ENCODE results near the gene TOMM6.
"Not testable (repeated sequence)": the region's sequence is repeated elsewhere in the genome, so short reads cannot be mapped to it uniquely, and the experiment has no call there.

The TOMM6 gene

DNA sequence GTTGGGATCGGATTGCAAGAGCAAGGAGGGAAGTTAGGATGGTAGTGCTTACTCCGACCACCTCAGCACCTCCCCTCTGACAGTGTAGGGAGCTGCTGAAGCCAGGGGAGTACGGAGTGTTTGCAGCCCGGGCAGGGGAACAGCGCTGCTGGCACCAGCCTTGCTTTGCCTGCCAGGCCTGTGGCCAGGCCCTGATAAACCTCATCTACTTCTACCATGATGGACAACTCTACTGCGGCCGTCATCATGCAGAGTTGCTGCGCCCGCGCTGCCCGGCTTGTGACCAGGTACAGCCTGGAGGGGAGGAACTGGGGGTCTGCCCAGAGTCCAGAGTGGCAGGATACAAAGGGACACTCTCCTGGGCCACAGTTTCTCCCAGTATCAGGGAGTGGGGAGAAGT lies 2.2 kb upstream of the TOMM6 start:
- DNase-seq (ENCODE audit: low read depth): no peak

DNA sequence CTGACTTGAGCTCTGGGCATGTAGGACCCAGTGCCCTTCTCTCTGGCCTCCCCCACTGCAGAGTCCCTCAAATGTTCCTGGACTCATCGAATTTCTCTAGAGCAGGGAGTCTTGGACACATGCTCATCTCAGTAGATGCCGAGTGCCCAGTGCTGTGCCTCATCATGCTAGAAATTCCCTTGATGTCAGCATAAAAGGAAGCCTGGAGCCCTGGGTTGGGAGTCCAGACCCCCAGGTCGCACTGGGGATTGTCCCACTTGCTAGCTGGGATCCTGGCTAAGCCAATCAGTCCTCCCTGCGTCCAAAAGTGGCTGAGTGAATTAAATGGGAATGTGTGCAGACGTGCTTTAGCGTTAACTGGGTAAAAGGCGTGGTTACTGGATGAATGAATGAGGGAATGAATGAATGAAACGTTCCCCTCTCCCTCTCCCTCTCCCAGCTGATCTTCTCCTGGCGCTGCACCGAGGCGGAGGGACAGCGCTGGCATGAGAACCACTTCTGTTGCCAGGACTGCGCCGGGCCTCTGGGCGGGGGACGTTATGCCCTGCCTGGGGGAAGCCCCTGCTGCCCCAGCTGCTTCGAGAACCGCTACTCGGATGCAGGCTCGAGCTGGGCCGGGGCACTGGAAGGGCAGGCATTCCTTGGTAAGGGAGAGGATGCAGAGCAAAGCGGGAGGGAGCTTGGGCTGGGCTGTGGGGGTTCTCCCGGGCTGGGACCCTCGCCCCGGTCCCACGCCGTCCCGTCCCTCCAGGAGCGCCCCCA lies 1.6 kb upstream of the TOMM6 start:
- DNase-seq (ENCODE audit: low read depth): no peak

DNA sequence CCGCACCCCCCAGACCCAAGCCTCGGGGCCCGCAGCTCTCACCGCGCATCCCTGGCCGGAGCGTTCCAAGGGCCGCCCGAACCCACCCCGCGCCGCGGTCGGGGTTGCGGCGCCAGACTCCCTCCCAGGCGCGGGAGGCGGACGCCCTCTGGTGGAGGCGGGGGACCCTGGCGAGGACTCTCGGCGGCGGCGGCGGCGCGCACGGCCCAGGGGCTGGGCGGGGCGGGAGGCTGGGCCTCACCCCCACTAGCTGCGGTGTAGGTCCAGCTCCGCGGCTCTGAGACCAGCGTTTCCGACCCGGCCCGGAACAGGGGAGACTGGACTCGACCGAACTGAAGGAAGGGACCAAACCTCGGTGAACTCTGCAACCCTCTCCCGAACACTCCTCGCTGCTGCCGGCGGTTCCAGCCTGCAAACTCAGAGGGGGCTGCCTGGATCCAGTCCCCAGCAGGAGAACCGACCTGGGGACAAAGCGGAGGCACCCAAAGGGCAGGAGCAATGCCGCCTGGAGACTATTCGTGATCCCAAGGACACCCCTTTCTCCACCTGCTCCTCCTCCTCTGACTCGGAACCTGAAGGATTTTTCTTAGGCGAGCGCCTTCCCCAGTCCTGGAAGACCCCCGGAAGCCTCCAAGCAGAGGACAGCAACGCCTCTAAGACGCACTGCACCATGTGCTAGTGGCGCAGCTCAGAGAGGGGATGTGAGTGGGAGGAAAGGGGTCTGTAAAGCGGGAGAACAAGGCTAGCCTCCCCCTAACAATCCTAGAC lies 859 bp upstream of the TOMM6 start:
- DNase-seq (ENCODE audit: low read depth): peak; percentile 80

DNA sequence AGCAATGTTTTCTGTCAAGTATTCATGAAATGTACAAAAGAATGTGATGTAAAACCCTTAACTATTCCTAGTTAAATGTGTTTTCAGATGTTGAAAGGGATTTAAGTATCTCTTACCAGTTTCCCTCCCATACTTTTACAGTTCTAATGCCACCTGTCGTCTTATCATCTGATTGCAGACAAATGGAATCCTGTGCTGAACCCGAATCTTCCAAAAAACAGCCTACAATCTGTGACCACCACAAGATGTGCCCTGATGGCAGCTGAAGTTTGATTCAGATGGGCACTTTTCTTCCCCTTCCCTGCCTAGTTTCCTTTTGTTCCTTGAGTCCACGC lies 1.9 kb downstream of the TOMM6 start:
- no peak for DNase-seq (ENCODE audit: low read depth)

DNA sequence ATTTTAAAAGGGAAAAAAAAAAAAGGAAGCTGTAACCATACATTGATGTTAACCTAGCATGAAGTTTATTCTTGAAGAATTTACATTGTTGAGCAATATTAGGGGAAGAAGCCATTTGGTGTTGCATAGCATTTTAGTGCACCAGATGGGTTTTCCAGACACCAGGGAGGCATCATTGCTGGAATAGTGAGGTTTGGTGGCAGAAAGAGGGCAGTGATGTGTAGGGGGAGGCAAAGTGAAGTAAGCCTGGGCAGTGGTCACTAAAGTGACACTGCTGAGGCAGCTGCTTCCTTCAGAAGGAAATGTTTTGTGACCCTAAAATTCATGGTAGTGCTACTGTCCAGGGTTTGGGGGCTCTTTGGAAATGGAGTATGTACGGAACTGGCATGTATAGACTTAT lies 2.6 kb downstream of the TOMM6 start:
- DNase-seq (ENCODE audit: low read depth): no peak

DNA sequence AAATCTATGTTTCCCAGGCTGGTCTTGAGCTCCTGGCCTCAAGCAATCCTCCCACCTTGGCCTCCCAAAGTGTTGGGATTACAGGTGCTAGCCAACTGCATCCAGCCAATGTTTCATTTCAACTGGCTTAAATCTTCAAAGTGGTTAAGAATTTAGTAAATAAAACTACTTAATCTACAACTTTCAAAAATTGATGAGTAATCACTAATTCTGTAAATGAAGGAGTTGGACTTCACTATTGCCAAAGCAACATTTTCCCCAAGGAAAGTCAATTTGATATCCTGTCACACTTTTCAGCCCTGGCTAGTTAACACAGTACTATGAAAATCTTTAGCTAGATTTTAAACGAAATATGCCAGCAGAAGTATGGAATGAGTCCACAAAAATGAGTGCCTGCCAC lies 3.8 kb downstream of the TOMM6 start:
- no peak for DNase-seq (ENCODE audit: low read depth)

DNA sequence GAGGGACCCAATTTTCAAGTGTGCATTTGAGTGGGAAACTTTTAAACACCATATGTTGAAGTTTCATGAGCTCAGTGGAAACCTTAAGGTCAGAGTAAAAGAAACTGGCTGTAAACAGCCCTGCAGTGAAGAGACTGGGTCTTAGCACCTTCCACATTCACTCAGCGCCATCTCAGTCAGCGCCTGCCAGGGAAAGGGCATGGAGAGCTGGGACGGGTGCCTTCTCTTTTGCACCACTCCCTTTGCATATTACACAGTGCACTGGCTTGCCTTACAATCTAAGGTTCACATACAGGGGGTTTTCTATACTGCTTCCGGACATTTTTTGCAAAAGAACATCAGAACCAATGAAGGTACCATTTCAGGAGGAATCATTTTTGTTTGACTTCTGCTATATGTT lies 4.5 kb downstream of the TOMM6 start:
- no peak for DNase-seq (ENCODE audit: low read depth)

DNA sequence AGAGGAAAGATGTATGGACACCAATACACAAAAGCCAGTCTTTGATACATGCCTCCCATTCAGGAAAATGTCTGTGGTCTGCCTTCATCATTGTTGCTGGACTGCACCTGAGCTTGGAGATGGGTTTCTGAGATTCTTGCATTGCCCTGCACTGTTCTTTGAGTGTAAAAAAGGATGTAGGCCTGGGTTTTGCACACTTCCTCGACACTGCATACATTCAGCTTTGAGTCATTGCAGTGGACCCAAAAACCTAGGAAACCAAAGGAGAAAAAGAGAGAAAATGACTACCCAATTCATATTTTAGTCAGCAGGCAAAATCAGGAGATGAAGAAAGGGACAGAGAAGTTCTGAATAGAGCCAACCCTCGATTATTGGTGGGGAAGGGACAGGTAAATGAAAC lies 9.0 kb downstream of the TOMM6 start:
- no peak for DNase-seq (ENCODE audit: low read depth)

DNA sequence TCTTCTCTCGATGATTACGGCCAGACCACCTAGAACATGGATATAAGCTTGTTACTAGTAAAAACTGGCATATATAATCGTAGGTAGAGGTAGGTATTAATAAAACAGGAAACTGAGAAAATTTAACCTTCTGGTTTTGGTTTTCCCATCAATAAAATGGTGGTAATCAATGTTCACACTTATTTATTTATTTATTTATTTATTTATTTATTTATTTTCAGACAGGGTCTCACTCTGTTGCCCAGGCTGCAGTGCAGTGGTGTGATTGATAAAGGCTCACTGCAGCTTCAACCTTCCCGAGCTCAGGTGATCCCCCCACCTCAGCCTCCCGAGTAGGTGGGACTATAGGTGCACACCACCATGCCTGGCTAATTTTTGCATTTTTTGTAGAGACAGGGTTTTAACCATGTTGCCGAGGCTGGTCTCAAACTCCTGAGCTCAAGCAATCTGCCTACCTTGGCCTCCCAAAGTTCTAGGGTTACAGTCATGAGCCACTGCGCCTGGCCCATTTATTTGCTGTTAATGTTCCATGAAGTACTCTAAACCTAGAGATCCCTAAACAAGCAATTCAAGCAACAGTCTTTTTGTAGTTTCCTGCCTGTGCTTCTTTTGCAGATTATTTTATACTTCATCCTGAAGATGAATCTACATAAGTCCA lies 11.5 kb downstream of the TOMM6 start:
- no peak for DNase-seq (ENCODE audit: low read depth)

DNA sequence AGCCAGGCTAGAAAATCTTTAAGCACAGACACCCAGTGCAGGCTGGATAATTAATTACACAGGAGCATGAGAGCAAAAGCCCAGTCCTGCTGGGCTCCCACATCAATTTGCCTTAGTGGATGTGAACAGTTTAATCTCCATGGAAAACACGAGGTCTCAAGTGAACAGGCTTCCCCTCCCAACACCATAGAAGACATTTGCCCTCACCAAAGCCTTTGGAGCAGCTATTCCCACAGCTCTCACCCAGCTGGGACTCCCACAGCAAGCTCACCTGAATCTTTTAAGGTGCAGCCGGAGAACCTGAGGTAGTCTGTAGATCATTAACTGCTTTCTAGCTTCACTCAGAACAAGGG lies 12.0 kb downstream of the TOMM6 start:
- DNase-seq (ENCODE audit: low read depth): no peak

DNA sequence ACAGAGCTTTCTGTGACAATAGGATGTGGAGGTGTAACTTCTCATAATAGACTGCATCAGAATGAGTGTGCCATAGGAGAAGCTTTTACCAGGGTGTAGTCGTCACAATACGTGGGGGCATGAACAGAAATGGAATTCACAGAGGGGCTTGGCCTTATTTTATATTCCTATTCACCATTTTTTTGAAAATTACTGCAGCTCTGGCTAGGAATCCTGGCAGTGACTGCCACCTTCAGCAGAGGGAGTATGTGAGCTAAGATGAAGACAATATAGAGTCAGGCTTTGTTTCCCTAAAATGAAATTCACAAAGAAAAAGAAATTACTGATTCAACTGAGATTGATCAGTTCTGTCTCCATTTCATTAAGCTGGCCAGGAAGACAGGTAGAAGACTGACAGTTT lies 13.9 kb downstream of the TOMM6 start:
- DNase-seq (ENCODE audit: low read depth): no peak

DNA sequence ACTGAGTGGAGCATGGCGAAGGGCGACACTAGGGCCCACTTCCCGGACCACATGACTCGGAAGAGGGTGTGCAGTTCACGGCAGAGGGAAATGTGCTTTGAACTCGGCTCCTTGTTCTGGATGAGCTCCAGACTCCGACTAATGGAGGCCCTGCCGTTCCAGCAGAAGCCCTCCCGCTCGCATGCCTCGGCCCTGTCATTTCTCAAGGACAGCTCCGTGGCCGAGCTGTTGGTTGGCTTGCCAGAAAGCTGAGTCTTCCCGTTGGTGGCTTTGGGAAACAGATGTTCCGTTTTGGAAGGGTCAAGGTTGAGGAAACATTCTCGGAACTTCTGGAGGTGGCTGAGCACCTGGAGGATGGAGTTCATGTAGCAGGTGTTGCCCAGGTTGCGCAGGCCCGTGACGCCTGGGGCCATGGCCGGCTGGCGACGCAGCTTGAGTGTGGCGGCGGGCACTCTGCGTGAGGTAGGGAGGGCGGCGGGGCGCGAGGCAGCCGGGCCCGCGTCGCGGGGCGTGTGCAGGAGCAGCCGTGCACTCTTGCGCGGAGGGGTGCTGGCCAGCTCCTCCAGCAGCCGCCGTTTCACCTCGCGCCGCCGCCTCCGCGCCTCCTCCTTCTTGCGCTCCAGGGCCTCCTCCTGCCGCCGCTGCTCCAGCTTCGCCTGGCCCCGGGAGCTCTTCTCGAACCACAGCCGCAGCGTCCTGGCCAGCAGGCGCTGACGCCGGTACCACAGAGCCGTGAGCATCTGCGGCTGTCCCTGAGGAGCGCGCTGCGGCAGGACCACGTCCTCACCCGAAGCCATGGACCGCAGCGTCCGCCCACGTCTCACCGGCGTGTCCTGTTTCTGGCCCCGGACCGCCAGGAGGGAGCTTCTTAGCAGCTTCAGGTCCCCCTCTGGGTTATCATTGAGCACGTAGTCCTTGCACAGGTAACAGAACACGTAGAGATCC lies 18.6 kb downstream of the TOMM6 start:
- no peak for DNase-seq (ENCODE audit: low read depth)

DNA sequence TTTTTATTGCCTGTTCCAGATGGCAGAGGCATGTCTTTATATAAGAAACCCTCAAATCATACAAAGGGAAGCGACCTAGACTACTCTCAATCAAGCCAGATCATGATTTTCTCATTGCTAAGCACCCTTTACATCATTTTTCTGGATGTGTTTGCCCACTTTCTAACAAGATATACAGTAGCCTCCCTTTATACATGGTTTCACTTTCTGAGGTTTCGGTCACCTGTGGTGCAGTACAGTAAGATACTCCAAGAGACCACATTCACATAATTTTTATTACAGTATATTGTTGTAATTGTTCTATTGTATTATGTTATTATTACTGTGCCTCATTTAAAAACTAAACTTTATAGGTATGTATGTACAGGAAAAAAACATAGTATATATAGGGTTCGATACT lies 23.6 kb downstream of the TOMM6 start:
- no peak for DNase-seq (ENCODE audit: low read depth)

DNA sequence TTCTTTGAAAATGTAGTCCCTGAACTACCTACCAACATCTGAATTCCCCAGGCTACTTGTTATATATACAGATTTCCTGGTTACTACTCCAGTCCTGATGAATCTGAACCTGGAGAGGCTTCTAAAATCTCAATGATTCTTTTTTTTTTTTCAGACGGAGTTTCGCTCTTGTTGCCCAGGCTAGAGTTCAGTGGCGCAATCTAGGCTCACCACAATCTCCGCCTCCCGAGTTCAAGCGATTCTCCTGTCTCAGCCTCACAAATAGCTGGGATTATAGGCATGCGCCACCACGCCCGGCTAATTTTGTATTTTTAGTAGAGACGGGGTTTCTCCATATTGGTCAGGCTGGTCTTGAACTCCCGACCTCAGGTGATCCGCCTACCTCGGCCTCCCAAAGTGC lies 24.5 kb downstream of the TOMM6 start:
- not testable (repeated sequence) for DNase-seq (ENCODE audit: low read depth)

DNA sequence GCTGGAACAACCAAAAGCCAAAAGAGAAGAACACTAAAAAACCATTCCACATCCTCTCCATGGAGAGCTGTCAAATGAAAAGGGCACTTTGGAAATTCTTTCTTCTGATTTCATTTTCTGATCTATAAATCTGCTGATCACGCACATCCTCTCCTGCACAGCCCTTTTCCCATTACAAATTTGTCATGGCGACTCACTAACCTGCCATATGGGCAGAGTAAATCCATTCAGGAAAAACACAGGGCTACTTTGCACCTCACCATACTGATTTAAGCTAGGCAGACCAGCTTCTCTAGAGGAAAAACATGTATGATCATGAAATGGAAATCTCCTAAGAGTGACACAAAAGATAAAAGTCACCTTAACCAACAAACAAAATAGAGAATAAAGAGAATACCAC lies 26.0 kb downstream of the TOMM6 start:
- no peak for DNase-seq (ENCODE audit: low read depth)

DNA sequence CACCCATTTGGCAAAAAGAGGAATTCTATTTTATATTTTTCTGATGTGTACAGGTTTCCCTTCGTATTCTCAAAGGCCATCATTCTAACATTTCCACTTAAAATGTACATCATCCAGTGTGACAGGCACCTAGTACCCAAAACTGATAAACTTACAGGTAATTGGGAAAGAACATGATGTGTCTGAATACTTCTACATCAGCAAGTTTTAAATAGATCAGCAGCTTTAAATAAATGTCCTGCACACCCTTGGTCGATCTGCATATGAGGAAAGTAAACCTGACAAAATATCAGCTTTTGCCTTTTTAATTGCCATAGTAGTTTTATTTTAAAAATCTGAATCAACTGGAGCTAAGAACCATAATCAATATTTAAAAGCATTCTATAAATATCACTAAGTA lies 26.5 kb downstream of the TOMM6 start:
- DNase-seq (ENCODE audit: low read depth): no peak

DNA sequence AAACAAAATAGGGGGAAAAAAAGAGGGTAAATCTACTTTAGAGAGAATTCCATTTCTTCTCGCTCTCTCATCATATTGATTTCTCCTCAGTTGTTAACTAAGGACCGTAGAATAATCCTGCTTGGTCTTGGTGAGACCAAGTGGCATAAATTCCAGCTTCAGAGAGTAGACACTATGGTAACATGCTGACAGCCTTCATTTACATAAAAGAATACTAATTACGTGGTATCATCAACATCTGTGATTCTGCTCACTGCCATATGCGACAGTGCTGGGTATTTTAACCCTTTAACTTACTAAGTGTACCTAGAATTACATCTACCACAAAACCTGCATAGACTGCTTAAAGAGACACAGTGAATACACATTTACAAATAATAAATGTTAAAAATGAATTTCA lies 27.1 kb downstream of the TOMM6 start:
- no peak for DNase-seq (ENCODE audit: low read depth)

DNA sequence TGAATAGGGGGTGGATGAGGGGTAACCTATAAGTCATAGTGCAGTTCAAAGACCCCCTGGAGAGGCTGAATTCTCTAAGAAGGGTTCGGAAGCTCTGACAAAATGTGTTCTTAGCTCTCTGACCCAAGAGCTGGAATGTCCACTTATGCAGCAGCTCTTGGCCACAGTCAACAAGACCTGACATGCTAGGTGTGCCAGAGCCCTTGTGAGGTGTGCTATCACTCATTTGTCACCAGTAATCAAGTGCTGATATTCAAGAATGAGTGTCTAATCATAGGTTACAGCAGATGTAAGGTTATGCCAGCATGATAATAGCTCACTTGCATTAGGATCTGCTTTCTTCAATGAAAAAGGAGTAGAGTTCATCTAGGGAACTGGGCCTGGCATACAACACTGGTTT lies 28.1 kb downstream of the TOMM6 start:
- no peak for DNase-seq (ENCODE audit: low read depth)

DNA sequence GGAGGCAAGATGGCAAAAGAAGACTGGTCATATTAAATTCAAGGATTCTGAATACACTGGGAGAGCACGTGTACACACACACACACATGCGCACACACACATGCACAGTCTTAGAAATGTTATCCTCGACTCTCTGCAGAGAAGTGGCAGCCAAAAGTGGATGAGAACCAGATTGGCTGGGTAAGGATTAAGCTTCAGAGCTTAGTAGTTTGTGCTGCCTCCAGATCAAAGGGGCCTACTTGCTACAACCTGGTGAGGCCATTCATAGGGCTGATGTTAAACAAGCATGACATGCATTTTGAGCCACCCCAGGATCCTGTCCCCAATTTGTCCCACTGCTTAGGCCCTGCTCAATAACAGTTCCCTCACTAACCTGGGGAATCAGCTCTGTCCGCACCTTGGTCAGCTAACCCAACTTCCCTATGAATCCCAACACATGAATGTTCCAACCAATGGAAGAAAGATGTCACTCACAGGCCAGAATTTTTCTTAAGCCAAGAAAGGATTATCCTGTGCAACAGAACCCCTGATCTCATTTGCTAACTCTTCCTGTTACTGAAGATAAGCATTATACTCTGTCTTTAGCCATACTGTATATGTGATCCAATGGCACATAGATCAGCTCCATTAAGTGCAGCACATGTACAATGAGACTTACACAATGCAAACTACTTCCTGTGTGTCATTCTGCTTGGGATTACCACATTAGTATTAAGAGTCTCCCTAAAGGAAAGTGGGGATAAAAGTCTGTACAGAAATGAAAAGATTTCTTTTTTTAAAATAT lies 31.0 kb downstream of the TOMM6 start:
- no peak for DNase-seq (ENCODE audit: low read depth)

DNA sequence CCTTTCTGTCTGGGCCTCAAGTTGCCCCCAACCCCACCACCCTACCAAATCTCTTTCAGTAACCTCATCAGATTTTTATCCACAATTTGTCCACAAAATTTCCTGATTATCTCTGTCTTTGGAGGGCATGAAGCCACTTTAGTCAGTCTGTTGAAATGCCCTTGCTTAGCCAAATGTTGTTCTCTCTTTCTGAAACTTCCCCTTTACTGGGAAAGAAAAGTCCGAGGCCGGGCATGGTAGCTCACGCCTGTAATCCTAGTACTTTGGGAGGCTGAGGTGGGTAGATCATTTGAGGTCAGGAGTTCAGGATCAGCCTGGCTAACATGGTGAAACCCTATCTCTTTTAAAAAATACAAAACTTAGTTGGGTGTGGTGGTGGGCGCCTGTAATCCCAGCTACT lies 33.8 kb downstream of the TOMM6 start:
- no peak for DNase-seq (ENCODE audit: low read depth)

DNA sequence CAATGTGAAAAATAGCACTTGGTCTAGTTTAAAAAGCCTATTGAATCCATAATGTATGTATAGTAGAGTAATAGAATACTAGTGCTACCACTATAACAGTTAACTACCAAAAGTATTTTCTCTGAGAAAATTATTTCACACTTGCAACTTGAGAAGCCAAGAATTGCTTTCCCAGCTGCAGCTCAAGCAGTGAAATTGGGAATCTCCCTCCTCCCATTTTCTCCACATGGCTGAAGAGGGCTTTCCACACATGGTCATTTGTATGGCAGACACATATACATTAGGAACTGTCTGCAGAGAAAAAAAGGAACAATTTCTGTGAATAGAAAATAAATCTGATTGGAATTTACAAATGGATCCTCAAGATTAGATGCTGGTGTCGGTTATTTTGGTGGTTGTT lies 34.5 kb downstream of the TOMM6 start:
- DNase-seq (ENCODE audit: low read depth): no peak

DNA sequence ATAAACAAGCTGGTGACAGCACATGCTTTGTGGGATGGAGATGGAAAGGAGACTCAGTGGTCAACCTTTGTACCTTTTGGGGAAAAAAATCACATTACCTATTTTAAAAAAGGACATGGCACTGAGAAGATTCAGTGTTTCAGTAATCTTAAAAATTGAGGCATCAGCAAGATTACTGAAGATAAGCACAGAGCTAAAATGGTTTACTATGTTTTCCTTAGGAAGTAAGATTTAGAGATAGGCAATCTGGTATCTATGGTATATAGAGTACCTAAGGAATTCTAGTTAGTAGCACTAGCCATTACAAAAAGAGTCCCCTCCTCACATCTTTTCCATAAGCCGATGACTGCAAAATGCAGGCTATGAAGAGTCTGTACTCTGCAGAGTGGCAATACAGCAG lies 35.7 kb downstream of the TOMM6 start:
- DNase-seq (ENCODE audit: low read depth): no peak
